SIG-M5 treated with dmso at 0.1 percent for 504 hours (cell line): Measurements from ENCODE around the gene SLC35D3.
"Not testable (repeated sequence)": the region's sequence is repeated elsewhere in the genome, so short reads cannot be mapped to it uniquely, and the experiment has no call there.

Source experiments
- DNase-seq: peaks from one replicate; lab custom pipeline; 2025; ENCODE audit not compliant: unreplicated experiment; lab: John Stamatoyannopoulos, UW

SLC35D3 gene

DNA sequence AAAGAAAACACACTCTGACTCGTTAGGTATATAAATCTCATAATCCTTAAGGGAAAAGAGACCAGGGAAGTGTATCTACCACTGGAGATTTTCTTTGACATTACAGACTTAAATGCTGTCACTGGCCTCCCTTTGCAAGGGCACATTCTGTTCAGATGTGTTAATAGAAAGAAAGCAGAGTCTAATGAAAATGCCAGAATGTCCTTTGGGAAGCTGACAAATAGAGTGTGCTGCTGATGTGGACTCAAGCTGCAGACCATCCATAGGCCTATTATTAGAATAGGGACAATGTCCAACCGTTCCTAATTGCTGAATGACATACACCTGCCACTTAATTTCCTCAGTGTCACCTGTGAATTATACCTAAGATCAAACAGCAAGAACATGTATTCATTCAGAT lies 41.2 kb downstream of the SLC35D3 start:
- no peak for DNase-seq

DNA sequence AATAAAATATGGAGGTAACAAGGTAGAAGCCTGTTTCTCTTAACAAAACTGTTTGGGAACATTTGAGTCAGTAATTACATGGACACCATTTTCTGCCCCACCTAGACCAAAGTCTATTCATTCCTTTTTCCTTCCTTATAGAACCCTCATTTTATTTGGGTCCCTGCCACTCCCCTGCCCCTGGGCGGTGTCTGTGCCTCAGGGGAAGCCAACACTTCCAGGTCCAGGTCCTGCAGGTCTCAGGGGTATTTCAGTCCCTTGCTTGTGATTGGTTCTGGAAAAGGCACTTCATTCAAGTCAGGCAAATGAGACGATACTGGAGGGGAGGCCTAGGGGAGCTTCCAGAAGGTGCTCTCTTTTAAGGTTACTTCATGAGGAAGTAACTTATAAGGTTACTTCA lies 42.3 kb downstream of the SLC35D3 start:
- DNase-seq: no peak

DNA sequence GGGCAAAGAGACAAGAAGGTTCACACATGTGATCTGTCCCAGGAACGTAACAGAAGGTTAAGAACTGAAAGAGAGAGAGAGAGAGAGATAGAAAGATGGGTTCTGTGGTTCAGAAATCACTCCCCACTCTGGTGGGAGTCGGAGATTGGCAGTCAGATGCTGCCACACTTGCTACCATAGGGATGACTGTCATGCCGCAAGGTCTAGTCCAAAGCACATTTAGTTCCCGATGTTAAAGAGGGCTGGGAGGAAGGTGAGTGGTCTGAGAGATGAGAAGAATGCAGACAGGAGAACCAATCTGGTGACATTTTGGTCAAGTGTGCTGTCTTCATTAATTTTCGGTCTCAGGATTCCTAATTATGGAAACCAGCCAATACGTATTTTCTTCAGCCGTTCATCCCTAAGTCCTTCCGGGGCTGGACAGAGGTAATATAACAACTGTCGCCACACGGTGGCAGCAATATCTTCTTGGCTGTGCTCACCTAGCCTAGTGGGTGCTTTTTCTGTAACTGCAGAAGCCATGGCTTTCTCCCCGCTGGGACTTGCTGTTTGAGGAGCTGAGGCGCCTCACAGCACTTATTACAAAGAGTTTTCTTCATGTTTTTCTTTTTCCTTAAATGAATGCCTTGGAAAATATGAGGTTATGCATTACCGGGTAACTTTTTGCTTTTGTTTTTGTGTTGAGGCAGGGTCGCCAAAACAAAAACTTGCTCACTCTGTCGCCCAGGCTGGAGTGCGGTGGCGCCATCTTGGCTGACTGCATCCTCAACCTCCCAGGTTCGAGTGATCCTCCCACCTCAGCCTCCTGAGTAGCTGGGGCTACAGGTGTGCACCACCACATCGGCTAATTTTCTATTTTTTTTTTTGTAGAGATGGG lies 46.0 kb downstream of the SLC35D3 start:
- peak; percentile 55 for DNase-seq

DNA sequence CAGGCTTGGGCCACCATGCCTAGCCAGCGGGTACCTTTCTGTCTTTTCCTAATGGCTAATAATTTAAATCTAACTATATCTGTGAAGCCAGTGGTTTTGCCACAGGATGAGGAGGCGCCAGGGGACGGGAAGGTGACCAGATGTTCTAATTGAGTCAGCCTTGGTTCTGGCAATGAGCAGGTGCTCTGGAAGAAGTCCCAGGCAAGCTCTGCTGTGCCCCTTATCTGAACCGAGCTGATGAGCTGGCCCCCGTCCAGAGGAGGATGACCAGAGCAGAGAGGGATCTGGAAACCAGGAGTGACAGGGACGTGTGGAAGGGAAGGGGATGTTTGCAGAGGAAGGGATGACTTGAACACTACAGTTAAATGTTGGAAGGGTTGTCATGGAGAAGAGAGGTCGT lies 46.7 kb downstream of the SLC35D3 start:
- no peak for DNase-seq

DNA sequence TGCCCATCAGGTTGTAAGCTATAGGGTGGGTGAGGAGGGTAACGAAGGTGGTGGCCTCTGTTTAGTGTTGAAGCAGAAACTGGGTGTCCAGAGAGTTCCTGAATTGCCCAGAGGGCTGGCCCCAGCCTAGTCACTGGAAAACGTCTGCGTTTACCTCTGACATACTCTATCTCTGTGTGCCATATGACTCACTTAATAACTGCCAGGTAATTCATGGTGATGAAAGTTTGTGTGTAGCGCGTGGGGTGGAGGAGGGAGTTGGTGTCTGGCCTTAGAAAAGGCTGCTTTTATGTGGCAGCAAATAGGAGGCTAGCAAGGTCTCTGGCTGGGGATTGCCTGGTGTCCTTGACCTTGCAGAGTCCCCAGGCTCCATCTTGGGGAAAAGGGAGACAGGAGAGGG lies 47.3 kb downstream of the SLC35D3 start:
- no peak for DNase-seq

DNA sequence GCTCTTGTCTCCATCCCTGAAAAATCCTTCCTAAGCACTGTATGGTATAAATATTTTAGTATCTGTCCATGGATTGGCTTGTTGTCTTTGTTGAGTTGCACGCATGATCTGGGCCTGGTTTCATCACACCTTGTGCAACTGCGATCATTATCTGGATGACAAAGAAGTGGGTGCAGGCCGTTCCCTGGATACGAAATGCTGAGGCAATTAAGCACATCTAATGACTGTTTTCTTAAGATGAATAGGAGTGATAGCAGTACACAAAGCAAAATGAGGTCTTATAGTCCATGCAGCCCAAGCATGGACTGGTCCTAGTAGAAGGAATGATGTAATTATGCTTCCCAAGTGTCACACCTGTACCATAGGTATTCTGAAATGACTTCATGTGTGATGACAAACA lies 47.8 kb downstream of the SLC35D3 start:
- DNase-seq: no peak

DNA sequence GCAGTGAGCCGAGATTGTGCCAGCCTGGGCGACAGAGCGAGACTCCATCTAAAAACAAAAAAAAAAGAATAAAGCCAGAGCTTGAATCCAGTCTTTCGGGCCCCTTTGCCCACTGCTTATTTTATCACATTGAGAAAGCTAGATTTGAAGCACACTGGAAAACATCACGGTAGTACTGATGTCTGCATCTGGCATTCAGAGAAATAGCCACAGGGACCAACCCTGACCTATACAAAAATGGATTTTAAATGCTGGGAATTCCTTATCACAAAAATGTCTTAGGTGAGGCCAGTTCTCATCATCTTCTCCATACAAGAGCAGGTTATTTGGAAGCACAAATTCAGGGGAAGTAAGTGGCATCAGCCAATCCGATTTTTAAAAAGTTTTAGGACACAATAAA lies 49.5 kb downstream of the SLC35D3 start:
- DNase-seq: no peak

DNA sequence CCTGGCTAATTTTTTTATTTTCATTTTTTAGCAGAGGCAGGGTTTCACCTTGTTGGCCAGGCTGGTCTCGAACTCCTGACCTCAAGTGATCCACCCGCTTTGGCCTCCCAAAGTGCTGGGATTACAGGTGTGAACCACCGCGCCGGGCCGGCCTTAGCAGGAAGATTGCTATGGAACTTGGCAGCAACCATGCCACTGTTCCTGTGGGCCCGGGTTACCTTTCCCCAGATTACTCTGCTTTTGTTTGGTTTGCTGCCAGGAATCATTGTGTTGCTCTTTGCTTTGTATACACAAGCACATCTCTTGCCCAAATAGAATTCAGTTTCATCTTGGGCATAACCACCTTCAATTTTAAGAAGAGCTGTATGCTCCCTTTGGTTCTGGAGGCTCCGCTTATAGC lies 51.7 kb downstream of the SLC35D3 start:
- not testable (repeated sequence) for DNase-seq
